ENCODE results near the gene FBXO5. TPM values are rescaled to one million over a fixed set of nuclear protein-coding genes. Genes with fewer than 3 reads are reported as not detected.

FBXO5 gene
- total and polyA plus RNA-seq, 9 of the 15 experiments (the other 6 are each of a cell fraction or from before 2014, with no cell fraction given): 17.8 to 89.3 (median 62.9) TPM

- TF ChIP-seq SMARCC2 (IDR thresholded peaks at IDR 0.05; ENCODE audit: low read depth): peak; percentile 24; the same call in 1 of the 2 replicates
- TF ChIP-seq, protein P1, sequence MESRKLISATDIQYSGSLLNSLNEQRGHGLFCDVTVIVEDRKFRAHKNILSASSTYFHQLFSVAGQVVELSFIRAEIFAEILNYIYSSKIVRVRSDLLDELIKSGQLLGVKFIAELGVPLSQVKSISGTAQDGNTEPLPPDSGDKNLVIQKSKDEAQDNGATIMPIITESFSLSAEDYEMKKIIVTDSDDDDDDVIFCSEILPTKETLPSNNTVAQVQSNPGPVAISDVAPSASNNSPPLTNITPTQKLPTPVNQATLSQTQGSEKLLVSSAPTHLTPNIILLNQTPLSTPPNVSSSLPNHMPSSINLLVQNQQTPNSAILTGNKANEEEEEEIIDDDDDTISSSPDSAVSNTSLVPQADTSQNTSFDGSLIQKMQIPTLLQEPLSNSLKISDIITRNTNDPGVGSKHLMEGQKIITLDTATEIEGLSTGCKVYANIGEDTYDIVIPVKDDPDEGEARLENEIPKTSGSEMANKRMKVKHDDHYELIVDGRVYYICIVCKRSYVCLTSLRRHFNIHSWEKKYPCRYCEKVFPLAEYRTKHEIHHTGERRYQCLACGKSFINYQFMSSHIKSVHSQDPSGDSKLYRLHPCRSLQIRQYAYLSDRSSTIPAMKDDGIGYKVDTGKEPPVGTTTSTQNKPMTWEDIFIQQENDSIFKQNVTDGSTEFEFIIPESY (CRISPR knock-in tag; IDR thresholded peaks at IDR 0.05): peak; percentile 8; the same call in 1 of the 2 replicates
- TF ChIP-seq CREBBP (IDR thresholded peaks at IDR 0.05; ENCODE audit: low read depth, low read length): no peak
- no peak for TF ChIP-seq ZNF277 (CRISPR knock-in tag; IDR thresholded peaks at IDR 0.05; ENCODE audit: borderline replicate concordance)
- TF ChIP-seq, protein P2, sequence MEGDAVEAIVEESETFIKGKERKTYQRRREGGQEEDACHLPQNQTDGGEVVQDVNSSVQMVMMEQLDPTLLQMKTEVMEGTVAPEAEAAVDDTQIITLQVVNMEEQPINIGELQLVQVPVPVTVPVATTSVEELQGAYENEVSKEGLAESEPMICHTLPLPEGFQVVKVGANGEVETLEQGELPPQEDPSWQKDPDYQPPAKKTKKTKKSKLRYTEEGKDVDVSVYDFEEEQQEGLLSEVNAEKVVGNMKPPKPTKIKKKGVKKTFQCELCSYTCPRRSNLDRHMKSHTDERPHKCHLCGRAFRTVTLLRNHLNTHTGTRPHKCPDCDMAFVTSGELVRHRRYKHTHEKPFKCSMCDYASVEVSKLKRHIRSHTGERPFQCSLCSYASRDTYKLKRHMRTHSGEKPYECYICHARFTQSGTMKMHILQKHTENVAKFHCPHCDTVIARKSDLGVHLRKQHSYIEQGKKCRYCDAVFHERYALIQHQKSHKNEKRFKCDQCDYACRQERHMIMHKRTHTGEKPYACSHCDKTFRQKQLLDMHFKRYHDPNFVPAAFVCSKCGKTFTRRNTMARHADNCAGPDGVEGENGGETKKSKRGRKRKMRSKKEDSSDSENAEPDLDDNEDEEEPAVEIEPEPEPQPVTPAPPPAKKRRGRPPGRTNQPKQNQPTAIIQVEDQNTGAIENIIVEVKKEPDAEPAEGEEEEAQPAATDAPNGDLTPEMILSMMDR (IDR thresholded peaks at IDR 0.05 in 2 of 3, conservative IDR thresholded peaks at IDR 0.05 in 1 of 3; ENCODE audit: insufficient read depth in 2 of 3, low read depth in 1 of 3, low read length in 3 of 3): 0 out of 6 replicates have a peak, but pooled peaks of 1 of the 3 experiments have one; percentile 2
- TF ChIP-seq POLR2AphosphoS5 (IDR thresholded peaks at IDR 0.05; ENCODE audit: control insufficient read depth, insufficient read depth, low read depth, low read length): peak; percentile 63; the same call in 1 of the 2 replicates
- TF ChIP-seq ARHGAP35 (IDR thresholded peaks at IDR 0.05; ENCODE audit: partially characterized antibody): peak; percentile 83
- TF ChIP-seq, protein P3, sequence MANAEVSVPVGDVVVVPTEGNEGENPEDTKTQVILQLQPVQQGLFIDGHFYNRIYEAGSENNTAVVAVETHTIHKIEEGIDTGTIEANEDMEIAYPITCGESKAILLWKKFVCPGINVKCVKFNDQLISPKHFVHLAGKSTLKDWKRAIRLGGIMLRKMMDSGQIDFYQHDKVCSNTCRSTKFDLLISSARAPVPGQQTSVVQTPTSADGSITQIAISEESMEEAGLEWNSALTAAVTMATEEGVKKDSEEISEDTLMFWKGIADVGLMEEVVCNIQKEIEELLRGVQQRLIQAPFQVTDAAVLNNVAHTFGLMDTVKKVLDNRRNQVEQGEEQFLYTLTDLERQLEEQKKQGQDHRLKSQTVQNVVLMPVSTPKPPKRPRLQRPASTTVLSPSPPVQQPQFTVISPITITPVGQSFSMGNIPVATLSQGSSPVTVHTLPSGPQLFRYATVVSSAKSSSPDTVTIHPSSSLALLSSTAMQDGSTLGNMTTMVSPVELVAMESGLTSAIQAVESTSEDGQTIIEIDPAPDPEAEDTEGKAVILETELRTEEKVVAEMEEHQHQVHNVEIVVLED (CRISPR knock-in tag; IDR thresholded peaks at IDR 0.05): no peak
- no peak for TF ChIP-seq HDAC3 (IDR thresholded peaks at IDR 0.05; ENCODE audit: borderline replicate concordance, partially characterized antibody)
- TF ChIP-seq CBFA2T2 (conservative IDR thresholded peaks at IDR 0.05): no peak
- TF ChIP-seq SREBF2 (CRISPR knock-in tag; IDR thresholded peaks at IDR 0.05): no peak
- TF ChIP-seq KAT7 (CRISPR knock-in tag; IDR thresholded peaks at IDR 0.05; ENCODE audit: borderline replicate concordance): no peak
- no peak for TF ChIP-seq HEY1 (CRISPR knock-in tag; IDR thresholded peaks at IDR 0.05; ENCODE audit: borderline replicate concordance)
- no peak for TF ChIP-seq CGGBP1 (CRISPR knock-in tag; IDR thresholded peaks at IDR 0.05)
- no peak for TF ChIP-seq SRSF1 (IDR thresholded peaks at IDR 0.05; ENCODE audit: low read depth, low read length)
- TF ChIP-seq HDAC8 (tag; IDR thresholded peaks at IDR 0.05): 0 out of 2 replicates have a peak, but pooled peaks have one; percentile 31
- 0 out of 2 replicates have a peak, but pooled peaks have one; percentile 21 for TF ChIP-seq CEBPB (tag; IDR thresholded peaks at IDR 0.05)
- no peak for TF ChIP-seq ZNF217 (CRISPR knock-in tag; IDR thresholded peaks at IDR 0.05)
Observed at GRCh38 chr6:153002613-153003365, 19.9 kb upstream of the FBXO5 start, which contains the start of gene MTRF1L (continued).
